SU-DHL-6 (cell line): ENCODE data around the gene CCM2.

Experiments
- H2AFZ ChIP-seq: fragments of 200-600 bp; sonication (generic); 2 replicates; pipeline ENCODE4 v1.6.1; 2014; ENCODE audit warnings: low read depth, mild to moderate bottlenecking, moderate library complexity, mixed read lengths, antibody characterized with exemption, low read length; ENCODE audit not compliant: severe bottlenecking
- H3F3A ChIP-seq: fragments of 200-600 bp; shearing (Covaris generic); 2 replicates; pipeline ENCODE4 v1.6.0; 2016; ENCODE audit warnings: antibody characterized with exemption, mild to moderate bottlenecking; ENCODE audit not compliant: insufficient read depth
- H3K27ac ChIP-seq: fragments of 200-600 bp; sonication (generic); 2 replicates; pipeline ENCODE4 v1.5.1; 2016; ENCODE audit warnings: low read depth, mild to moderate bottlenecking, low read length, moderate library complexity, mixed read lengths
- H3K27me3 ChIP-seq: fragments of 200-600 bp; sonication (generic), shearing (Covaris generic); 2 replicates; pipeline ENCODE4 v1.6.0; 2014; ENCODE audit warnings: mild to moderate bottlenecking, low read length
- H3K36me3 ChIP-seq: fragments of 200-600 bp; sonication (generic); 2 replicates; pipeline ENCODE4 v1.6.1; 2014; ENCODE audit warnings: mild to moderate bottlenecking, low read length, mixed read lengths
- H3K4me2 ChIP-seq: fragments of 300-600, 200-600 bp; shearing (Covaris generic), sonication (generic); 2 replicates; pipeline ENCODE4 v1.6.0; 2014; ENCODE audit warnings: low read length, low read depth, mild to moderate bottlenecking; ENCODE audit not compliant: poor library complexity, severe bottlenecking
- H3K4me3 ChIP-seq: fragments of 200-600 bp; sonication (generic); 2 replicates; pipeline ENCODE4 v1.5.1; 2014; ENCODE audit warnings: antibody characterized with exemption, low read length, mild to moderate bottlenecking, mixed read lengths; ENCODE audit not compliant: insufficient read depth, poor library complexity, severe bottlenecking
- H3K79me2 ChIP-seq: fragments of 200-600 bp; sonication (generic); 2 replicates; pipeline ENCODE4 v1.6.1; 2014; ENCODE audit warnings: mild to moderate bottlenecking, low read length, moderate library complexity; ENCODE audit not compliant: insufficient read depth
- H3K9ac ChIP-seq: fragments of 200-600 bp; sonication (generic); 2 replicates; pipeline ENCODE4 v1.7.0; 2014; ENCODE audit warnings: mild to moderate bottlenecking, low read length
- H3K9me2 ChIP-seq: fragments of 200-600 bp; sonication (generic); replicated peaks from 2 replicates; pipeline ENCODE4 v1.6.1; 2014; ENCODE audit warnings: low read length; ENCODE audit not compliant: insufficient read depth
- H3K9me3 ChIP-seq: fragments of 200-600 bp; sonication (generic); 2 replicates; pipeline ENCODE4 v1.6.1; 2014; ENCODE audit warnings: low read length, mixed read lengths; ENCODE audit not compliant: insufficient read depth
- H4K20me1 ChIP-seq: fragments of 200-600 bp; sonication (generic); 2 replicates; pipeline ENCODE4 v1.6.1; 2014; ENCODE audit warnings: low read depth, mild to moderate bottlenecking, antibody characterized with exemption, low read length, moderate library complexity, mixed read lengths
- CTCF ChIP-seq: fragments of 200-600 bp; sonication (generic); IDR thresholded peaks from one replicate; pipeline ENCODE4 v1.5.1; 2017; ENCODE audit warnings: antibody characterized with exemption, mild to moderate bottlenecking, low read length, moderate library complexity; ENCODE audit not compliant: insufficient read depth, poor library complexity, severe bottlenecking
- EZH2phosphoT487 ChIP-seq: fragments of 200-600 bp; sonication (generic), shearing (Covaris generic); conservative IDR thresholded peaks from 2 replicates; pipeline ENCODE4 v1.6.1; 2018; ENCODE audit warnings: mild to moderate bottlenecking, antibody characterized with exemption, low read length, moderate library complexity, mixed read lengths

CCM2 gene

GRCh38 chr7:45000093-45001032, at the start of gene CCM2:
Gene CCM2 (plus strand): TSS chr7:45000201. CDS start chr7:45000334, 133 bp downstream.
- Histone ChIP-seq H3K4me3 (peak within 1 kb of the TSS; percentile 95), H3K36me3 (peaks cover 7% of the 10 kb centered on the region; the same call in 1 of the 2 replicates), H3K9me2 (no peaks in the 10 kb centered on the region), H3K27ac (peak within 1 kb of the TSS; percentile 97), H3F3A (peaks cover 77% of the 10 kb centered on the region), H3K27me3 (no peaks in the 10 kb centered on the region), H3K9ac (peak within 1 kb of the TSS; percentile 97), H3K9me3 (no peaks in the 10 kb centered on the region), H3K4me2 (peak within 1 kb of the TSS; percentile 93), H3K79me2 (peaks cover 50% of the 10 kb centered on the region), H2AFZ (peak within 1 kb of the TSS; percentile 20), H4K20me1 (0 out of 2 replicates have a peak, but pooled peaks cover under 1% of the 10 kb centered on the region)
- TF ChIP-seq EZH2phosphoT487, result no peak
- no peak for TF ChIP-seq CTCF

DNA sequence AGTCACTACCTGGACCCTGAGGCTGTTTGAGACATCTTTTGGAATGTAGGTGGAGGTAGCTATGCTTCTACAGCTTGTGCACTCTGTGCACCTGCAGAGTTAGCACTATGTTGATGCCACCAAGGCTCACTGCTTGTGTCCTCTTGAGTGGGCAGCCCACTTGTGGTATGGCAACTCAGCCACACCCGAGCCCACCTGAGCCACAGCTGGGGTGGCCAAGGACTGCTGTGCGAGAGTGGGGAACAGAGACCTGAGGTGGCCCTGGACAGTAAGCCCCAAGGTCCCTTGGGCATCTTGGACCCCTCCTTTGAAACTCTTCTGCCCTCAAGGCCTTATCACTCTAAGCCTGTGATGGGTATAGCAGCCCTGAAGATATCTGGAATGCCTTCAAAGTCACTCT, 46.8 kb upstream of the CCM2 start:
- no peaks in the 10 kb centered on the region for H3K9me2 ChIP-seq
- TF ChIP-seq CTCF, result no peak
- no peak overlapping the region for H3K4me2 ChIP-seq
- no peaks in the 10 kb centered on the region for H3K36me3 ChIP-seq
- H3K9me3 ChIP-seq, result no peaks in the 10 kb centered on the region
- no peaks in the 10 kb centered on the region for H4K20me1 ChIP-seq
- H2AFZ ChIP-seq, result no peak overlapping the region
- H3K4me3 ChIP-seq, result no peak overlapping the region
- no peak overlapping the region for H3K27ac ChIP-seq
- H3K9ac ChIP-seq, result no peak overlapping the region
- H3F3A ChIP-seq, result no peaks in the 10 kb centered on the region
- no peaks in the 10 kb centered on the region for H3K27me3 ChIP-seq
- no peaks in the 10 kb centered on the region for H3K79me2 ChIP-seq

DNA sequence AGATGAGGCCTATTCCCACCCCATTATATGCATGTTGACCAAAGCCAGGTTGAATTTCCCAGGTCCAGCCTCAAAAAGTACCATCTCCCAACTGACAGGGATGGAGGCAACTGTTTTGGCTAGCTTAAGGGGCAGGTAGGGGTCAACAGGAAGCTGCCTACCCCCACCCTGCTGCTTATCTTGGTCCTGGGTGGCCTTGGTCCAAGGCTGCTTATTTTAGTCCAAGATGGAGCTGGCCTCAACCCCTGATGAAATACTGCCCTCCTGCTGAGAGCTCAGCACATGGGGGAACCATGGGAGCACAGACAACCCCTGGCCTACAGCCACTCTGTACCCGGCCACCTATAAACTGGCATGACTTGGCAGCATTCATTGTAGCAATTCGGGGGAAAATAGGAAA, 44.3 kb upstream of the CCM2 start:
- H3K79me2 ChIP-seq, result no peaks in the 10 kb centered on the region
- H3K9me2 ChIP-seq, result no peaks in the 10 kb centered on the region
- H3K27ac ChIP-seq, result no peak overlapping the region
- no peak for TF ChIP-seq CTCF
- no peak for TF ChIP-seq EZH2phosphoT487
- no peak overlapping the region for H3K9ac ChIP-seq
- no peaks in the 10 kb centered on the region for H4K20me1 ChIP-seq
- H3K27me3 ChIP-seq, result no peaks in the 10 kb centered on the region
- H3K36me3 ChIP-seq, result no peaks in the 10 kb centered on the region
- H3F3A ChIP-seq, result no peaks in the 10 kb centered on the region
- no peak overlapping the region for H2AFZ ChIP-seq
- no peak overlapping the region for H3K4me3 ChIP-seq
- no peak overlapping the region for H3K4me2 ChIP-seq
- no peaks in the 10 kb centered on the region for H3K9me3 ChIP-seq
